HG03025 (cell line): ENCODE measurements around the gene PMIS2.

Experiments
- ATAC-seq: cut with Tn5 transposase; IDR thresholded peaks from one replicate; pipeline ENCODE4 v1.9.1; 2021; ENCODE audit warnings: mild to moderate bottlenecking, moderate library complexity; ENCODE audit not compliant: unreplicated experiment, low FRiP score

Gene PMIS2

DNA sequence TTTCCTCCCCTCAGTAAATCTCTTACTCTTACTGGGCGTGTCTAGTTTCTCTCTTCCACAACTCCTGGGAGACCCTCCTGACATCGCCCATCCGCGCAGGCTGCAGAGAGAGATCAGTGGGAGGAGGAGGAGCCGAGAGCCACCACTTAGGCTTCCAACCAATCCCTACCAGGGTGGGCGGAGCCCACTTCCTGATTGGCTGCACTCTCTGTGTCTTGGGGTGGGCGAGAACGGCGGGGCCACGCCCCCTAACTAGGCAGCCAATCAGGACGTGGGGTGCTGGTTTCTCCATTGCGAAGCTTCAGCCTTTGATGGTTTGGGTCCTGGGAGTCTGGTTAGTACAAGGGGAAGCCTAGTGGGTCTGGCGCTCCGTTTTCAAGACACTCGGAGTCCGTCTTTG, at the start of gene PMIS2:
PMIS2 (plus strand) TSS at position 326 of the 400 bp plus-strand sequence. CDS start 87 bp downstream, outside the sequence.
- ATAC-seq: no peak

DNA sequence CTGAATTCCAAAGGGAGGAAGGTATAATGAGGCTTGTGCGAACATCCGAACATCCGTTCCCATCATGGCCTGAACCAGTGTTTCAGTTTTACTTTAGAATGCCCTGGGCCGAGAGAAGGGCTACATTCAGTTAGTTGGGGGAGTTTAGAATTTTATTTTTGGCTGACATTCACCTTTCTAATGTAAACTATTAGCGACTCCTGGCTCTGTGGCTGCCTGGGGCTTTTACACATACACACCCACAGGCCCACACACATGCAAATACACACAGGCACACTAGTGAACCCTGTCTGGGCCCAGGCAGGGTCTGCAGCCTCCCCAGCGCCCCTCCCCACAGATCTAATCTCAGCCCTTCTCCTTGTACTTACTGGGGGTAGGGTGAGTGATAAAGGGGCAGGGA, 46.7 kb upstream of the PMIS2 start:
- ATAC-seq: no peak

DNA sequence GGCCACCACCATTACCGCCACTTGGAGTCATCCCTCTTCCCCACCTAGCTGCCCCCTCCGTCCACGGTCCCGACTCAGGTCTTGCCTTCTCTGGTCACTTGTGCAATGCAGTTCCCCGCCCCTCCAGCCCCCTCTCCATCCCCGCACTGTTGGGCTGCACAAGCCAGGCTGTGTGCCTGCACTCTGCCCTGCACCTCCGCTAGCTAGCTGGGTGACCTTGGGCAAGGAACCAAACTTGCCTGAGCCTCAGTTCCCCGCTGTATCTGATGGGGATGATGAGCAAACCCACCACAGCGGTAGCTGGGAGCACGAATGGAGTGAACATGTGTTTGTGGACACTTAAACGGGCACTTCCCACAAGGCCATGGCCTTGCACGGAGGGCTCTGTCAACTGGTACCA, 46.1 kb upstream of the PMIS2 start:
- ATAC-seq: no peak

- no peak for ATAC-seq
Observed at GRCh38 chr19:35540356-35540927, 45.5 kb upstream of the PMIS2 start.

DNA sequence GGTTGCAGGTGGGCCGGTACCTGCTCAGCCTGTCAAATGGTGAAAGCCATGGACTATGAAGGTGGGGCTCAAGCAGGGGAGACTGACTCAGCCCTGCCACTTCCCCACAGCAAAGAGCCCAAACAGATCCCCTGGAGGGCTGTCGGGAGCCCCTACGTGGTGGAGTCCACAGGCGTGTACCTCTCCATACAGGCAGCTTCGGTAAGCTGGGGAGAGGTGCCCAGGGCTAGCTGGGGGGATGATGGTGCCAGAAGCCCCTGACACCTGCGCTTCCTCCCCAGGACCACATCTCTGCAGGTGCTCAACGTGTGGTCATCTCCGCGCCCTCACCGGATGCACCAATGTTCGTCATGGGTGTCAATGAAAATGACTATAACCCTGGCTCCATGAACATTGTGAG, 43.8 kb upstream of the PMIS2 start:
- ATAC-seq: no peak

- ATAC-seq: no peak
Observed at GRCh38 chr19:35543280-35544109, 42.5 kb upstream of the PMIS2 start.

DNA sequence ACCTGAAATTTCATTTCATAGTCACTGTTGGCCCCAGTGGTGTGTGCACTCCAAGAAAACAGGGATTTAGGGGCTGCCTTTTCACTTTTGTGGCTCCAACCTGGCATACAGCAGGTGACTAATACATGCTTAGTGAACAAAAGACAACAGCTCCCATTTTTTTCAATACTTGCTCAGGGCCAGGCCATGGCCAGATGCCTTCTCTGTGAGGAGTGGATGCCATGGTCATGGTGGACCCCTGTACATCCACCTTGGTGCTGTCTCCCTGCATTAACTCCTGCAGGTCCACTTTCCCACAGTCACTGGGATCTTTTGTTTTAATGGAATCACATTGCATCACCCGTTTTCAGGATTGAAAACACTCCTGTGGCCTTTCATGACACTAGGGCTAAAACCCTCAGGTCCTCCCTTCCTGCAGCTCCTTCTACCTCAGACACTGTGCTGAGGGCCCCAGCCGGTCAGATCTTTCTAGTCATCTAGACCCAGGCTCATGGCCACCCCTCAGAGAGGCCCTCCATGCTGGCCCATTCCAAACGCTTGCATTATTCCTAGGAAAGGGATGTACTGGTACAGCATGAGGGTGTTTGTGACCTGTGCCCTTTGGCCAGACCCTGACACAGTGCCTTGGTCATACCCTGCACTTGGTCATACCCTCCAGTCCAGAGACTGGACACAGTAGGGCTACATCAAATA, 41.7 kb upstream of the PMIS2 start:
- ATAC-seq: no peak

- ATAC-seq: peak; percentile 57
Observed at GRCh38 chr19:35545001-35545854, 40.7 kb upstream of the PMIS2 start, which contains the start of gene TMEM147. Gene TMEM147, plus strand, starts transcription at chr19:35545626. Its CDS starts 114 bp downstream, at chr19:35545740.

- peak; percentile 29 for ATAC-seq
Observed at GRCh38 chr19:35545855-35546381, 40.1 kb upstream of the PMIS2 start.

DNA sequence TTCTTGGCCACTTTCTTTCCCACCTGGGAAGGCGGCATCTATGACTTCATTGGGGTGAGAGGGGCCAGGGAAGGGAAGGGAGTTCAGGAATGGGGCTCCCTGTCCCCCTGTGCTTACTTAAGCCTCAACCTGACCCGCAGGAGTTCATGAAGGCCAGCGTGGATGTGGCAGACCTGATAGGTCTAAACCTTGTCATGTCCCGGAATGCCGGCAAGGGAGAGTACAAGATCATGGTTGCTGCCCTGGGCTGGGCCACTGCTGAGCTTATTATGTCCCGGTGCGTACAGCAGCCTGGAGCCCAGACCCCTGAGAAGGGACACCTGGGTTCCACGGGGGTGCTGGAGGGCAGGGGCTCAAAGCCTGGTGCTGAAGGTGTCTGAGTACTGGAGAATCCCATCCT, 39.4 kb upstream of the PMIS2 start:
- no peak for ATAC-seq

- no peak for ATAC-seq
Observed at GRCh38 chr19:35549174-35549788, 36.7 kb upstream of the PMIS2 start.

- no peak for ATAC-seq
Observed at GRCh38 chr19:35549879-35550523, 36.0 kb upstream of the PMIS2 start.

DNA sequence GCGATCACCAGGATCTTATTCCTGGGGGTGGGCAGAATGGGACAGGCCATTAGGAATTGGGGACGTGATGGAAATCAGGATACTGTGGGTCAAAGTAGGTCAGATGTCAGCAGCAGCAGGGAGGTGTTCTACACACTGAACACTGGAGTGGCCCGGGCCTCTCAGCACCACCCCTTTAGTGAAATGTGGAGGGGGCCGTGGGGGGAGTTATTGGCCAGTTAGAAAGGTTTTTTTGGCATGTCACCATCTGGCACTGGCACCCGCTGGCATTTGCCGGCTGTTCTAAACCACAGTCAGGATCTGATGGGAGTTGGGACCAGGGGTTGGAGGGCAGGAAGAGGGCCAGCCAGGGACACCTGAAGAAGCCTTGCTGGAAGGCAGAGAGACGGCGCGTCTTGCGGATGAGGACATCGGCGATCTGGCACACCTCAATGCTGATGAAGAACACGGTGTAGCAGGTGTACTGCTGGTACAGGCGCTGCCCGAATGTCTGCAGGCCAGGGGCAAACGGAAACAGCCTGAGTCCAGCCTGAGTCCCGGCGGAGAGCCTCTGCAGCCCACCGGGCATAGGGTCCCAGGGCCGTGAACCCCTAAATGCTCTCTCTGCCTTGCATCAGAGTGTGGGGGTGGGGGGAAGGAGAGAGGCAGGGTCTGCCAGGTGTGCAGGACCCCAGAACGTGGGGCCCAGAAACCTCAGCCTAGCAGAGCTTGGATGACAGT, 34.7 kb upstream of the PMIS2 start:
- ATAC-seq: no peak

DNA sequence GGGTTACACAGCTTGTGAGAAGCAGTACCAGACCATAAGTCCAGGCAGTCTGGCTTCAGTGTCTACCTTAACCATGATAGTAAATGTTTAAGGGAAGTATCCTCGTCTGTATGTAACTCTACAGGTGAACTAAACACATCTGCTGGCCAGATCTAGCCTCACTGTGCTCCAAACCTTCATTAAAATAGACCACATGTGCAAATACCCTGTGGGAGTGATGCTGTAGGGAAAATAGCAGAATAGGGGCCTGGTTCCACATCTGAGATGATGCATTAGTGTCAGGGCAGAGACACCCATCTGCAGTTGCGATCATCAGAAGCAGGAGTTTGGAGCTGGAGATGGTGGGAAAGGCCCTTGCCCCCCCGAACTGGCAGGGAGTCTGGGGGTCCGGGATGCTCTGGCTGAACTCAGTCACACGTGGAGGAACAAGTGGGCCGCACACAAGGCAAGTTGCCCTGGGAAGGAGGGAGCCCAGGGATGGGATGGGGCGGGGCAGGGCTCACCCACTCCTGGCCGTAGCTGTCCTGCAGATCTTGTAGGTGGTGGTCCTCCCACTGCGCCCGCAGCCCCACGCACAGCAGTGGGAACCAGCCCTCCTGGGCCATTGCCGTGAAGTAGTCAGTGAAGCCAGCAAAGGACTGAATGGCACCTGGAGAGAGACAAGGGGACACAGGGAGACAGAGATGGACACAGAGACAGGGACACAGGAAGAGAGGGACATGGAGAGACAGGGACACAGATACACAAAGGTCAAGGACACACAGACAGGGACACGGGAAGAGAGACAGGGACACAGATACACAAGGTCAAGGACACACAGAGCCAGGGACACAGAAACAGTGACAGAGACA, 33.2 kb upstream of the PMIS2 start:
- no peak for ATAC-seq

- no peak for ATAC-seq
Observed at GRCh38 chr19:35553385-35554000, 32.5 kb upstream of the PMIS2 start.

DNA sequence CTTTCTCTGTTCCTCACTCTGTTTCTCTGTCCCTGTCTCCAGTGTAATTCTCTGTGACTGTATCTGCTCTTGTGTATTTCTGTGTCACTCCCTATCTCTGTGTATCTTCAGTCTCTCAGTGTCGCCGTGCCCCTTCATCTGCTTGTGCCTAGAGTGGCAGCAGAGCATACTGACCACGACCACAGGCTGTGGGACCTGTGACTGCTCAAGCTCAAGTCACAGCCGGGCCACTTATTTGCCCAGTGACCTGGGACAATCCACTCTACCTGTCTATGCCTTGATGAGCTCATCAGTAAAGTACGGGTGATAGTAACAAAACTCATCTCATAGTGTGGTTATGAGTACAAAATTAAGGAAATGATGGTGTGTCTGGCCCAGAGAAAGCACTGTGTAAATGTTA, 31.9 kb upstream of the PMIS2 start:
- no peak for ATAC-seq

GRCh38 chr19:35555301-35556005, 30.5 kb upstream of the PMIS2 start:
- ATAC-seq: no peak
